GM12874 (cell line): ENCODE measurements around the gene FAF1.

Experiments used
- CTCF ChIP-seq: IDR thresholded peaks from 2 replicates; pipeline ENCODE4 v1.5.1; 2011; ENCODE audit warnings: low read depth, mild to moderate bottlenecking, control low read depth, low read length, moderate library complexity; ENCODE audit not compliant: insufficient read depth

FAF1 gene

GRCh38 chr1:50923564-50923963 is 36.5 kb downstream of the FAF1 start:
- TF ChIP-seq CTCF, result no peak

GRCh38 chr1:50921029-50921428 is 39.0 kb downstream of the FAF1 start:
- no peak for TF ChIP-seq CTCF

GRCh38 chr1:50920409-50920808 is 39.7 kb downstream of the FAF1 start:
- TF ChIP-seq CTCF, result no peak

- TF ChIP-seq CTCF, result no peak
These were observed 42.6 kb downstream of the FAF1 start for GRCh38 chr1:50917138-50918137.

- no peak for TF ChIP-seq CTCF
These were observed 44.4 kb downstream of the FAF1 start for GRCh38 chr1:50915621-50916020.

GRCh38 chr1:50913954-50914353 is 46.1 kb downstream of the FAF1 start:
- TF ChIP-seq CTCF, result no peak

GRCh38 chr1:50902419-50902818 is 57.6 kb downstream of the FAF1 start:
- no peak for TF ChIP-seq CTCF
